HG03575 (cell line): ENCODE measurements around the gene CRACR2B.

ENCODE experiments used
- ATAC-seq: cut with Tn5 transposase; IDR thresholded peaks from one replicate; pipeline ENCODE4 v1.9.1; 2021; ENCODE audit not compliant: unreplicated experiment, insufficient number of reproducible peaks, low FRiP score; ENCODE audit errors: extremely low read depth

Gene CRACR2B

GRCh38 chr11:808427-809286, 19.1 kb upstream of the CRACR2B start:
- no peak for ATAC-seq

GRCh38 chr11:809287-810039, 18.3 kb upstream of the CRACR2B start, which contains the start of gene RPLP2:
Gene RPLP2, plus strand, starts transcription at chr11:809967. Its CDS starts 268 bp downstream, at chr11:810235.
- ATAC-seq = peak; percentile 38

GRCh38 chr11:810040-810567, 17.6 kb upstream of the CRACR2B start:
- ATAC-seq = no peak

- ATAC-seq = no peak
These were observed 16.1 kb upstream of the CRACR2B start for GRCh38 chr11:811446-812245.

GRCh38 chr11:812390-812789, 15.3 kb upstream of the CRACR2B start:
- ATAC-seq = no peak

- no peak for ATAC-seq
These were observed 14.7 kb upstream of the CRACR2B start for GRCh38 chr11:813072-813455.

GRCh38 chr11:813456-814096, 14.1 kb upstream of the CRACR2B start:
- ATAC-seq = no peak

GRCh38 chr11:815675-816432, 11.9 kb upstream of the CRACR2B start:
- ATAC-seq = no peak

- ATAC-seq = no peak
These were observed 11.3 kb upstream of the CRACR2B start for GRCh38 chr11:816433-816779.

GRCh38 chr11:818396-819128, 9.2 kb upstream of the CRACR2B start, which contains the start of gene PNPLA2:
Gene PNPLA2, plus strand, starts transcription at chr11:818914. Its CDS starts 805 bp downstream, at chr11:819719.
- no peak for ATAC-seq

GRCh38 chr11:819129-819931, 8.4 kb upstream of the CRACR2B start:
- no peak for ATAC-seq

GRCh38 chr11:819943-820649, 7.6 kb upstream of the CRACR2B start:
- ATAC-seq = no peak

GRCh38 chr11:820655-821511, 6.8 kb upstream of the CRACR2B start:
- no peak for ATAC-seq

GRCh38 chr11:821512-822371, 6.0 kb upstream of the CRACR2B start:
- ATAC-seq = no peak
